Esophagus squamous epithelium (tissue), 5 donors: ENCODE measurements around the gene UTP4. TPM values are rescaled to one million over a fixed set of nuclear protein-coding genes. Genes with fewer than 3 reads are reported as not detected.
A peak's percentile ranks its signal among the peaks of the same experiment; 100 is the strongest.

ENCODE experiments used
- DNase-seq: peaks from one replicate; lab custom pipeline; 2025; lab: John Stamatoyannopoulos, UW
- H3K27ac ChIP-seq, 4 donors: fragments of 200-600 bp; sonication (generic); one replicate each; pipeline ENCODE4 v1.5.1; 2016 to 2019; ENCODE audit warnings: mild to moderate bottlenecking in 1 of 4
- H3K27me3 ChIP-seq, 4 donors: fragments of 200-600 bp; sonication (generic); 1 replicate in 3 of 4; 2 replicates in 1 of 4; pipeline versions ENCODE4 v1.5.1 to v1.6.0; 2017 to 2021; ENCODE audit warnings: antibody characterized with exemption in 1 of 4
- H3K36me3 ChIP-seq, 3 donors: fragments of 200-600 bp; sonication (generic); one replicate each; pipeline ENCODE4 v1.5.1; 2016 to 2019
- H3K4me1 ChIP-seq, 3 donors: fragments of 200-600 bp; sonication (generic); one replicate each; pipeline ENCODE4 v1.5.1; 2017 to 2019
- H3K4me3 ChIP-seq, 4 donors: fragments of 200-600 bp; sonication (generic); 1 replicate in 3 of 4; 2 replicates in 1 of 4; pipeline ENCODE4 v1.5.1; 2016 to 2019; ENCODE audit warnings: mild to moderate bottlenecking in 2 of 4, moderate library complexity in 1 of 4
- H3K9me3 ChIP-seq, 3 donors: fragments of 200-600 bp; sonication (generic); one replicate each; pipeline ENCODE4 v1.5.1; 2016 to 2019
- CTCF ChIP-seq, 6 experiments: fragments of 450-650 bp in 4 of 6; fragments of 200-600 bp in 2 of 6; sonication (generic) in 2 of 6; IDR thresholded peaks; one replicate each; pipeline ENCODE4 v1.5.1; 2016 to 2019; ENCODE audit warnings: antibody characterized with exemption in 6 of 6, mild to moderate bottlenecking in 4 of 6, moderate library complexity in 4 of 6
- POLR2A ChIP-seq, 4 donors: fragments of 450-650 bp; IDR thresholded peaks; one replicate each; pipeline ENCODE4 v1.6.1; 2017; ENCODE audit warnings: antibody characterized with exemption in 4 of 4, mild to moderate bottlenecking in 4 of 4, moderate library complexity in 3 of 4
- WGBS, 2 donors: methylation state at CpG; one replicate each; pipeline ENCODE4 v1.1.5; 2018; 5-methylcytosine and 5-hydroxymethylcytosine counted together
- intact Hi-C: fragments of 100-400 bp; cut with DNase I; formaldehyde crosslinking; loops from one replicate; pipeline ENCODE4 v1.15.0; 2022
- total RNA-seq, 4 donors: library from RNA; depleted of rRNA; stranded (reverse); fragments of >200 nt; gene quantifications; one replicate each; pipeline ENCODE4 v1.1.0, GENCODE V29; 2016
- donor health status: DM: yes; HTN: yes; CAD: no.

The UTP4 gene
- total RNA-seq, result 10 to 100 TPM; 18.3 to 42.2 (median 28.6) TPM

GRCh38 chr16:69132424-69133252 lies at the start of gene UTP4, which contains the start of gene CHTF8:
UTP4 (plus strand) TSS chr16:69132649; CDS start chr16:69133460, 811 bp downstream.
CHTF8 (minus strand) TSS chr16:69132588; CDS start chr16:69121458, 11,130 bp downstream.
- intact Hi-C loops, result no loop called here
- Histone ChIP-seq H3K4me3 (peak within 1 kb of the TSS; percentile 95 to 100 (median 96)), H3K27ac (peak within 1 kb of the TSS; percentile 93 to 99 (median 96)), H3K4me1 (peaks cover 18 to 64% (median 20%) of the 10 kb centered on the region in 3 donors), H3K27me3 (no peaks in the 10 kb centered on the region), H3K9me3 (no peaks in the 10 kb centered on the region), H3K36me3 (peaks cover 0 to 34% (median 0%) of the 10 kb centered on the region in 3 donors)
- WGBS, 2 donors, result 1% methylated on average over 19 to 29 of the region's 78 CpGs
- peak; percentile 51 for DNase-seq
- peak in 3 of 4 donors; percentile 94 to 98 (median 96) for TF ChIP-seq POLR2A (IDR thresholded peaks at IDR 0.05)
- TF ChIP-seq CTCF (IDR thresholded peaks at IDR 0.05), result peak in 2 of 6 experiments; percentile 19 to 26

- no peak for TF ChIP-seq POLR2A (IDR thresholded peaks at IDR 0.05)
- TF ChIP-seq CTCF (IDR thresholded peaks at IDR 0.05), result peak in 1 of 6 experiments; percentile 42
- H3K27ac ChIP-seq, result no peak overlapping the region
- H3K4me3 ChIP-seq, result no peak overlapping the region
- intact Hi-C loops, result no loop called here
- no peaks in the 10 kb centered on the region for H3K9me3 ChIP-seq
- peaks cover 0 to 24% (median 0%) of the 10 kb centered on the region in 3 donors for H3K36me3 ChIP-seq
- no peak for DNase-seq
- no peaks in the 10 kb centered on the region for H3K27me3 ChIP-seq
- WGBS, 2 donors, result 90 to 93% methylated on average over 11 of the region's 16 CpGs
- H3K4me1 ChIP-seq, result peaks cover 0 to 15% (median 4%) of the 10 kb centered on the region in 3 donors
These were observed 49.0 kb upstream of the UTP4 start for GRCh38 chr16:69083306-69083941.

GRCh38 chr16:69084289-69084688 lies 48.2 kb upstream of the UTP4 start:
- 48 to 60% methylated on average over 2 of the region's 2 CpGs for WGBS, 2 donors
- TF ChIP-seq CTCF (IDR thresholded peaks at IDR 0.05) (no peak), POLR2A (IDR thresholded peaks at IDR 0.05) (no peak)
- no peak for DNase-seq

GRCh38 chr16:69085032-69085695 lies 47.3 kb upstream of the UTP4 start:
- intact Hi-C loops, result no loop called here
- Histone ChIP-seq H3K4me3 (no peak overlapping the region), H3K36me3 (peaks cover 0 to 24% (median 0%) of the 10 kb centered on the region in 3 donors), H3K27ac (no peak overlapping the region), H3K9me3 (no peaks in the 10 kb centered on the region), H3K4me1 (peaks cover 7 to 32% (median 18%) of the 10 kb centered on the region in 3 donors), H3K27me3 (no peaks in the 10 kb centered on the region)
- no peak for DNase-seq
- TF ChIP-seq POLR2A (IDR thresholded peaks at IDR 0.05) (no peak), CTCF (IDR thresholded peaks at IDR 0.05) (no peak)
- 84 to 90% methylated on average over 5 of the region's 5 CpGs for WGBS, 2 donors

More at GRCh38 chr16:69084289-69084688, 48.2 kb upstream of the UTP4 start:
- no peaks in the 10 kb centered on the region for H3K9me3 ChIP-seq
- no peaks in the 10 kb centered on the region for H3K27me3 ChIP-seq
- peaks cover 4 to 23% (median 11%) of the 10 kb centered on the region in 3 donors for H3K4me1 ChIP-seq
- intact Hi-C loops, result no loop called here
- no peak overlapping the region for H3K27ac ChIP-seq
- H3K4me3 ChIP-seq, result no peak overlapping the region
- H3K36me3 ChIP-seq, result peaks cover 0 to 24% (median 0%) of the 10 kb centered on the region in 3 donors
